Measurements from ENCODE around the gene CD207.
"Not testable (repeated sequence)": the region's sequence is repeated elsewhere in the genome, so short reads cannot be mapped to it uniquely, and the experiment has no call there.

Gene CD207

DNA sequence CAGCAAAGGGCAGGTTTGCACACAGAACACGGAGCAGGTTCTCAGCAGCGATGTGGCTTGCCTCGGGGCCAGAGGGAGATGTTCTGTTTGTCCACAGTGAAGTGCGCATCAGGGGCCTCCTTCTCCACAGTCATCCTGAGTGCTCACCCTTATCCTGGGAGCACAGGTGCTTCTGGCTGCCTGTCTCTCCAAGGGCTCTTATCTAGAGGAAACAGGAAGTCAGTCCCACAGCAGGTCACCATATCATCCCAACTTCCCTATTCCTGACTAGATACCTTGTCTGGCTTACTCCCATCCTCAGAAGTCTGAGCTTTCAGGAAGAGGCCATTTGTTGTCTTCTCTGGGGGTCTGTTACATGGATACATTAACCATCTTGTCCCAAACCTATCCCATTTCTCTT, at the start of gene CD207:
CD207 (minus strand) TSS at position 174 of the 400 bp plus-strand sequence; CDS start at position 134, 40 bp downstream.
- FAIRE-seq = no peak

DNA sequence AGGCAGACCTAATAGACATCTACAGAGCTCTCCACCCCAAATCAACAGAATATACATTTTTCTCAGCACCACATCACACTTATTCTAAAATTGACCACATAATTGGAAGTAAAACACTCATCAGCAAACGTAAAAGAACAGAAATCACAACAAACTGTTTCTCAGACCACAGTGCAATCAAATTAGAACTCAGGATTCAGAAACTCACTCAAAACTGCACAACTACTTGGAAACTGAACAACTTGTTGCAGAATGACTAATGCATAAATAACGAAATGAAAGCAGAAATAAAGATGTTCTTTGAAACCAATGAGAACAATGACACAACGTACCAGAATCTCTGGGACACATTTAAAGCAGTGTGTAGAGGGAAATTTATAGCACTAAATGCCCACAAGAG, 42.9 kb upstream of the CD207 start:
- not testable (repeated sequence) for FAIRE-seq

DNA sequence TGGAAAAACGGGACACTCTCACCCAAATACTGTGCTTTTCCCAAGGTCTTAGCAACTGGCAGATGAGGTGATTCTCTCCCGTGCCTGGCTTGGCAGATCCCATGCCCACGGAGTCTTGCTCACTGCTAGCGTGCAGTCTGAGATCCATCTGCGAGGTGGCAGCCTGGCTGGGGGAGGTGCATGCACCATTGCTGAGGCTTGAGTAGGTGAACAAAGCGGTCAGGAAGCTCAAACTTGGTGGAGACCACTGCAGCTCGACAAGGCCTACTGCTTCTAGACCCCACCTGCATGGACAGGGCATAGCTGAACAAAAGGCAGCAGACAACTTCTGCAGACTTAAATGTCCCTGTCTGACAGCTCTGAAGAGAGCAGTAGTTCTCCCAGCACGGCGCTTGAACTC, 40.5 kb upstream of the CD207 start:
- FAIRE-seq = not testable (repeated sequence)

DNA sequence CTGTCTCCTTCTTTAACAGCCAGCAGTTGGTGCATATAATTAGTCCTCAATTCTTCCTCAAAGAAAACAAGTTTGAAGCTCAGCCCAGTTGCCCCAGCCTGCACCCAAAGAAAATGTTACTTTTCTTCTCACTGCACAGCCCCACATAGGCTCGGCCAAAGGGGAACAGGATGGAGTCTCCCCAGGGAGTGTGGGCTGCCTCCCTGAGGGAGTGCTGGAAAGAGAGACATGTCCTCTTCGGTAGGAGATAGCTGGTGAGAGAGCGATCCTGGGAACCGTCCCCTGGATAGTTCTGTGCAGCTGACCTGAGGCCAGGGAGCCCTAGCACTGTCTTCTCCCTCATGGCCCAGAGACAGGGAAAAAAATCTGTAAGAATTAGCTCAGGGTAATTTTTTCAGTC, 37.9 kb upstream of the CD207 start:
- FAIRE-seq = no peak

DNA sequence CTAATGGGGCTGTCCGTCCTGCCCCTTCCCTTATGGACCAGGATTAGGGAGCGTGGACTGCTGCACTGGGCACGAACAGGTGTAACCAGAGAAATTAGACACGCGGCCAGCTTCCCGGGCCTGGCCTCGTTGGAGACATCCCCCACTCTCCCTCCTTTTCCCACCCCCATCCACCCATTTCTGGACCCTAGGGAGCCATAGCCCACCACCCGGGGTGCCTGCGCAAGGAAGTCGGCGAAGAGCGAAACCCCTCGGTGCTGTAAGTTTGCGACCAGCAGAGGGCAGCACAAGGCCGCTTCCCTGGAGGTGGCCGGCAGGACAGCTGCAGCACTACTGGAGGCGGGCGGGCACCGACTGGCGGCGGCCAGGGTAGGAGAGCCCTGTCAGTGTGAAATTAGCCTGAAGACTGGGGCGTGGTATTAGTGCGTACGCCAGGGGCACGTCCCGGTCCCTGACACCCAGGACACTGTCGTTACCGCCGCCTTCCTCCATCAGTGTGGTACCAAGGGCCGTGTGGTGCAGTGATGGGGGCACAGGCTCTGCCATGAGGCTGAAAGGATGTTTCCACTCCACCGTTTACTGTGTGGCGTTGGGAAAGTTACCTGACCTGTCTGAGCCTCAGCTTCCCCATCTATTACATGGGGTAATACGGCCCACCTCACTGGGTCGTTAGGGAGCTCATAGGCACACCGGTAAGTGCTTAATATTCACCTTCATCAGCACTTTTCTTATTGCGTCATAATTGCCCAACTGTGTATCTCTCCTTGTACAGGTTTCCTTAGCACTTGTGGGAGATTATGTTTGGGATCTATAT, 36.0 kb upstream of the CD207 start:
- FAIRE-seq = no peak

DNA sequence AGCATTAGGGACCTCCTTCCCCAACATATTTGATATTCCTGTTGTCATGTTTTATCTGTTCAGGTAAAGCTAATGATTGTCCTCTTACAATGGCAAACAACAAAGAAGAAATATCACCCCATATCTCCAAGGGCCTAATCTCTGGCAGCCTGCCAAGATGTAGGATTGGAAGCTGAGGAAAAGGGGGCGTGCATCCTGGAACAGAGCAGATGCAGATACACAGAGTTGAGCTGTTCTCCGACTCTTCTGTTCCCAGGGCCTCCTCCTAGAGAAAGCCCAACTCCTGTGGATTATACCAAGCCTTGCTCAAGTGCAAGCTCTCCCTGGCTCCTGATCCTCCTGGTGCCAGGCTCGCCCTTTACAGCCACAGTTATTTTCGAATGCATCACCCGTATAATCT, 35.2 kb upstream of the CD207 start:
- no peak for FAIRE-seq

DNA sequence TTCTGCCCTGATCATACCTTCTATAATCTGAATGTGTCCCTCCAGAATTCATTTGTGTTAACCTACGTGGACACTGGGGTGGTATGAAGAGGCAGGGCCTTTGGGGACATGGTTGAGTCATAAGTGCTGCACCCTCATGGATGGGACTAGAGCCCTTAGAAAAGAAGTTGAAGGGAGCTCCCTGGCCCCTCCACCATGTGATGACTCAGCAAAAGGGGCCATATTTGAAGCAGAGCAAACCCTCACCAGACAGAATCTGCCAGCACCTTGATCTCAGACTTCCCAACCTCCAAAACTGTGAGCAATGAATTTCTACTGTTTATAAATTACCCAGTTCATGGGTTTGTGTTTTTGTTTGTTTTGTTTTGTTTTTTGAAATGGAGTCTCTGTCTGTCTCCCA, 33.4 kb upstream of the CD207 start:
- FAIRE-seq = no peak

DNA sequence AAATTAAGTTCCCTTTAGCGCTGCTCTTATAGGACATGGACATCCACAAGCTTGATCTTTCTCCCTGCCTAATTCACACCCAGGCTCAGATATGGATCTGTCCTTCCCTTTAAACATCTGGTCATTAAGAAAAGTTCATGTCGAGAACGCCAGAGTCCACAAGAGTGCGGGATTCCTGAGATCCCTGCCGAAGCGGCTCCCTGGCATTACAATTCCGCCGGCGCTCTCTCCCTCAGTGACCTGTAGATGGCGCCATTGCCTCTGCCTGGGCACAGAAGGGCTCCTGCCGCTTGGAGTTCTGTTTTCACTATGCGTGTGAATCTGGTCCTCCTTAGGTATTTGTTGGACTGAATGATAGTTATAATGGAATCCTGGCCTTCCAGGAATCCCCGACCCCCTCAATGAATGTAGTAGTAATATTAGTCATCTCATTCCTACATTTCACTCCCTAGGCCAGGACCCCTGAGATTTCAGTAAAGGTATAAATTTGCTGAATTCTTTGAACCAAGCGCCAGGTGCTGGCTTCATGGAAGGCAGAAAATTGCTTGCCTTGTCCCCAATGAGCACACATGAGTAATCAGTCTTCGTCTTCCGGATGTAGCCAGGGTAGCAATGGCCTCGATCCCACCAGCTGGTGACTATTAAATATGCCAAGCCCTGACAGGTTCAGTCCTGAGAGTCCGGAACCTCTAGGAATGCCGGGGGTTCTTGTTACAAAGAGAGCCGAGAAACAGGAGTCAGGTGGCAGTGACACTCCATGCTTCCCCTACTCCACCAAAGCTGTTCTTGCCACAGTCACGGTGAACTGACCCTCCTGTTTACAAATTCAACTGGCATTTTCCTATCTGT, 26.4 kb upstream of the CD207 start:
- FAIRE-seq = peak; percentile 96

DNA sequence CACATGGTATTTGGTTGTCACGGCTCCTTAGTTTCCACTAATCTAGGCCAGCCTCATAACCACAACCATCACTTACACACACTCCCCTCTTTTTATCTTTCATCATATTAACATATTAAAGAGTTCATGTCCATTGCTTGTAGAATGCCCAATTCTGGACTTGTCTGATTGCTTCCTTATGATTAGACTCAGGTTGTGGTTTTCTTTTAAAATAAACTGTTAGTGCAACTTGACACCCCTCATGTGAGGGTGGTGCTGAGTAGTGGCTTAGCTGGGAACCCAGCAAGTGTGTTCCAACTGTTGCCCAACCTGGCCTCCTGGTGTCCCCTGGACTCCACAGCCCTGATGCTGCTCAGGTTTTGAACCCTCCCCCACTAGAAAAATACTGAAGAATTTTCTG, 20.1 kb upstream of the CD207 start:
- FAIRE-seq = no peak

DNA sequence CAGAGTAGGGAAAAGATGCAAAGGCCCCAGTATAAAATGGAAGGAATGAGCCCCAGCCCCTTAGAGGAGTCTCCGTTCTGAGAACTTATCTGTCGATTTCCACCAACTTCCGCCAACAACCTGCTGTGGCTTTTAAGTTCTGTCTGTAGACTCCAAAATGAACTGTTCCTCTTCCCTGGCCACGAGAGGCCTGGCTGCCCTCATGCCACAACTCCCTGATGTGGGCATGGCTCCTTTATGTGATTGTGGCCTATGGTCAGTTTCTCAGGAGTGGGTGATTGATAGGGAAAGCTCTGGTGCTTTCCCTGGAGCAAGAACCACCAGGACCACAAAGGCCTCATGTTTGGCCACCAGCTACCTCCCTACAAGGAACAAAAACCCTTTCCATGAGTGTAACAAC, 18.8 kb upstream of the CD207 start:
- no peak for FAIRE-seq

DNA sequence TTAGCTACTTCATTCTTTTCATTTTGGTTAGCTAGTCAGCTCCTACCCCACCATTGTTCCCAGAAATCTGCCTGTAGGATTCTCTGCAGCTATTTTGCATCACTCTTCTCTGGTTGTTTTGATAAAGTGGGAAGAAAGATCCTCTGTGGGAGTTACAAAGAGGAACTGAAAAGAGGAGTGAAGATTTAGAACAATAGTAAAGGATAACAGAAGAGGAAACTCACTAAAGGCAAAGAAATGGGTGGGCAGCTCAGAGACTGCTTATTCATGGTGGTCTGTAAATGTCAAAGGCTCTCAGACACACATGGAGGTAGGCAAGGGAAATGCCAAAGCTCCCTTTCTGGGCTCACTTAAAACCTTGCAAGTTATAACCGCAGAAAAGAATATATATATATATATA, 17.2 kb upstream of the CD207 start:
- no peak for FAIRE-seq

DNA sequence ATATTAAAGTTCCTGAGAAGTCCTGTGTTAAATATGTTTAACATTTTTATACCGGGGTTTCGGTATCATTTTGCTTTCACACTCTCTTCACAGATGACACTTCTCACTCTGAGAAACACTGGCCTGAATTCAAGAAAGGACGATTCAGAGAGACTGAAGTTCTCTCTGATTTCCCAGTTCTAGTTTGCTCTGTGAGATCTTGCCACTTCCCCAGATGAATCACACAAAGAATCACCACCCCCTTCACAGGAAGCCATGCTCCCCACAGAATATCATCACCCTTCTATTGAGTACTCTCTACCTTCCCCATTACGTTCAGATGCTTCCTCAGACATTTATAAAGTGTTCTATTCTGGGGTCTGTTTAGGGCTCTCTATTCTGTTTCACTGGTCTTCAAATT, 16.1 kb upstream of the CD207 start:
- no peak for FAIRE-seq

DNA sequence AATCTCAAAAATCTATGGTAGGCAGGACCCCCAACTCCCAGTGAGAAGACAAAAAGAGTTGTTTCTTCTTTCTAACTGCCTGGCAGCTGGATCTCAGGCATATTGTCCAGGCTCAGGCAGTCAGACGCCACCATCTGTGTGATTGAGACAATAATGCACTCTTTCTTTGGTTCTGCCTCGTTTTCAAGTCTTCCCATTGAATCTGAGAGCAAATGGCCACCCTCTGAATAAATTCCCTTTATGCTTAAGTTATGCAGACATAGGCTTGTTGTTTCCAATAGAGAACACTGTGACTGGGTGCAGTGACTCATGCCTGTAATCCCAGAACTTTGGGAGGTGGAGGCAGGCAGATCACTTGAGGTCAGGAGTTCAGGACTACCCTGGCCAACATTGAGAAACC, 15.3 kb upstream of the CD207 start:
- no peak for FAIRE-seq

DNA sequence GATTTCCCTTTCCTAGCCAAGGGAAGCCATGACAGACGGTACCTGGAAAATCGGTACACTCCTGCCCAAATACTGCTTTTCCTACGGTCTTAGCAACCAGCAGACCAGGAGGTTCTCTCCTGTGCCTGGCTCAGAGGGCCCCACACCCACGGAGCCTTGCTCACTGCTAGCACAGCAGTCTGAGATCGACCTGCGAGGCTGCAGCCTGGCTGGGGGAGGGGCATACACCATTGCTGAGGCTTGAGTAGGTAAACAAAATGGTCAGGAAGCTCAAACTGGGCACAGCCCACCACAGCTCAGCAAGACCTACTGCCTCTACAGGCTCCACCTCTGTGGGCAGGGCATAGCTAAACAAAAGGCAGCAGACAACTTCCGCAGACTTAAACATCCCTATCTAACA, 6.8 kb upstream of the CD207 start:
- FAIRE-seq = no peak

DNA sequence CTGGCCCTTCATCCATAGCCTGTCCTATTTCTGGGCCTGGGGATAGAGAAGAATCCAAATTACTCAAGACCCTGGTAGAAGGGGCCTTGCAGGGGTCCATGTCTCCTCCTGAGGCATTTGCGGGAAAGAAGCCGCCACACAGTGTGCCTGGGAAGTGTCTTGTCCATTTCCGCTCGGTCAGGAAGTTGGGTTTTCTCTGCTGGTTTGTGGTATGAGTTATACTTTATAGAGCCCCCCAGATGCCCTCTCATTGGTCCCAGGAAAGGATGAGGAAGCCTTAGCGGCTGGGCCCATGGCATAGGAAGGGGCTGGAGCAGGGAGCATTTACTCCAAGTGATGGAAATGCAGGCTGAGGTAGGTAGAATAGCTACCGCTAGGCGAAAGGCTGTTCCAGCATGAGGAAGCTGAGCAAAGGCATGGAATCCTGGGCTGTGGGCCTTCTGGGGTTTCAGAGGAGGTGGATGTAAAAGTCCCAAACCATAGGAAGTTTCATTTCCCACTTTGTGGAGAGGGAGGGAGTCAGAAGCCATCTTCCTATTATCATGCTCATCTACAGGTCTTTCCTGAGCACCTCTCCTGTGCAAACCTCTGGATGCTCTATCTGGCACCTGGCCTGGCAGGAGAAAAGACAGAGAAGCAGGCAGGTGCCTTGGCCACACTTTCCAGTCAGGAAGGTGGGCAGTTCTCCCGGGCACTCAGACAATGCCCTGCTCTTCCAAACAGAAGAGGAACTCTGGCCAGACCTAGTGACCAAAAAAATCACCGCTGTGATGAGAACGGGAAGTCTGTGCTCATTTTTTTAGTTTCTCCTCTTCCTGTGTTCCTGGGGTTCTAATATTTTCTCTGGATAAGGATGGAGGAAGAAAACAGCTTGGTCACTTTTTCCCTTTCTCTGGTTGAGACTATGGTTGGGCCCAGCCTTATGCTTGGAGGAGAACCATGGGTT, 2.6 kb upstream of the CD207 start:
- FAIRE-seq = no peak

DNA sequence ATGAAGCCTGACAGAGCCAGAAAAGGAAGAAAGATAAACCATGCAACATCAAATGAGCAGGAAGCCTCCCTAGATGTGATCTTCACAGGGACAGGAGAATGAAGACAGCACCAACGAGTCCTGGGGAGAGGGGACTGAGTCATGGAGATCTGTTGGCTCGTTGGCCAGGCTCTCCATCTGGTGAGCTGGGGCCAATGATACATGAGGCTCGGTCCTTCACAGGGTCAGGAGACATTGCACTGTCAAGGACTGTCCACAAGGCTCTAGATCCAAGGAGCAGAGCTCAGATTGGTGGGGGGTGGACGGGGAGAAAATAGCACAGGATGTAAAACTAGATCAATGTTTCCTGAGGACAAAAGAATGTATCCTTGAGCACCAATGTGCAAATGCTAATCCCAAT, 735 bp downstream of the CD207 start:
- no peak for FAIRE-seq

DNA sequence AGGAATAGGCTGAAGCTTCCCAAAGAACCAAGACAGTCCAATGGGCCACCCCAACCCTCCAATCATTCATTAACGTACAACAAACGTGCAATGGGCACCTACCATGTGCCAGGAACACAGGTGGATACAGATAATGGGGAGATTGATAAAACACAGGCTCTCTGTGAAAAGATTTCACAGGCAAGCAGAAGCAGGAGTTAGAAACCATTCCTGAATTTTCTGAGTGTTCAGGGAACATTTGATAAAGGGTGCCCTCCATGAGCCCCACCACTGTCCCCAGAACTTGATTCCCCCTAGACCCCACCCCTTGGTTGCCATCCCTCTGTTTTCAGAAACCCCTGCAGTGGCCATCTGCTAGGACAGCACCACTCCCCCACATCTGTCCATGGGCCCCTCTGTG, 1.5 kb downstream of the CD207 start:
- FAIRE-seq = no peak

DNA sequence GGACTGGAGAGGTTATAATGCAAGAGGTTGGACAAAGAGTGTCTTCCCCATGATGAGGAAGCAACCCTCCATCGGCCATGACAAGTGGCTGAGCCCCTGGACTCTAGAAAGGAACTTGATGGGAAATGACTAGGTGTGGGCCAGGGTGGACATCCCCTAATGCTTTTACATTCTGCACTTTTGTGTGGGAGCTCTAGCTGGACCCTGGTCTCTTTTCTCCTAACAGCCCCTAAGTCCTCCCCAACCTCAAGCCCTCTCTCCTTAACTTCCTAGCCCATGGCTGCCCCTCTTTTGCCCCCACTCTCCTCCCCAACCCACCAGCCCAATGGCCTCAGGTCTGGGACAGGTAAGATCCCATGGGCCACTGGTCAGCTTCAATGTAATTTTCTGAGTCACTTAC, 2.4 kb downstream of the CD207 start:
- FAIRE-seq = no peak

DNA sequence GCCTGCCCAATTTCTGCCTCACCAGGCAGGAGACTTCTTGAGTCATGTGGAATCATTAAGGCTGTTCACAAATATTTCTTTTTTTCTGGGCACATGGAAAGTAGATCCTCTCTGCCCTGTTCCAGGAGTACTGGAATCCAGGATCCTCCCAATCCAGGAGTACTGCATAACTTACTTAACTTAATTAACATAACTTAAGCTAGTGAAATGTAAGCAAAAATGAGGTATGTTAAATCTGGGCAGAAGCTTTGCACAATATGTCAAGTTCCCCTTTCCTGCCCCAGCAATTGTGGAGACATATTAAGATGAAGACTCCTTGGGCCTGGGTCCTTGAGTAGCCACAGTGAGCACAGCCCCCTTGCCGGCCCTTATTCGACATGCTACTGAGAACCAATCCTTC, 3.2 kb downstream of the CD207 start:
- no peak for FAIRE-seq

DNA sequence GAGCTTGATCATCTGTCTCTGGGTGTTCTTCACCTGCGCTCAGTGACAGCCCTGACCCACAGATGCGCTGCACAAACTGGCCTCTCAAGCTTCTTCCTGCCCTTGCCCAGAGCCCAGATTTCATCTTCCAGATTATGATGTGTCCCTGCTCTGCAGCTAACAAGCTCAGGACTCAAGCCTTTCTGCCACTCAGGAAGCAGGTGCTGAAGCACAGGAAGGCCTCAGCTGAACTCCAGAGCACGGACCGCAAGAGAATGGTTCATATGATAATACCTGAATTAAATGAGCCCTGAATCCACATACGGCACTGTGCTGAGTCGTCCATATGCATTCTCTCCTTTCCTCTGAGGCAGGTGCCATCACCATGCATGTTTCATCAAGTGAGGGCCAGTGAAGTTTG, 3.8 kb downstream of the CD207 start:
- FAIRE-seq = no peak

DNA sequence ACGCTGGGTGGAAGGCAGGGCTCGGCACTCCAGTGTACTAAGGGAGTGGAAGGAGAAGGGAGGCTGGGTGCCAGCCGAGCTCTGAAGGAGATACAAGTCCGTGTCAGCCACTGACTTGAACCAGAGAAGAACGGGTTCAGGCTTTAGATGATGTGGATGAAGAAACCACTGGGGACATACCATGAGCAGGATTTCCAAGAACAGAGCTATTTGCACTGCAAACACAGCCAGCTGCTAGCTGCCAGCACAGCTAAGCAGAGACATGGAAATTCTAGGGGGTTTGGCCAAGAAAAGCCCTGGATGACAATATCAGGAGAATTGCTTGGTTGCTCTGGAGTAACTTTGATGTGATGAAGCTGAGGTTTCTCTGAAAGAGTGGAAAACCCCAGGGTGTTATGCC, 5.2 kb downstream of the CD207 start:
- FAIRE-seq = no peak

DNA sequence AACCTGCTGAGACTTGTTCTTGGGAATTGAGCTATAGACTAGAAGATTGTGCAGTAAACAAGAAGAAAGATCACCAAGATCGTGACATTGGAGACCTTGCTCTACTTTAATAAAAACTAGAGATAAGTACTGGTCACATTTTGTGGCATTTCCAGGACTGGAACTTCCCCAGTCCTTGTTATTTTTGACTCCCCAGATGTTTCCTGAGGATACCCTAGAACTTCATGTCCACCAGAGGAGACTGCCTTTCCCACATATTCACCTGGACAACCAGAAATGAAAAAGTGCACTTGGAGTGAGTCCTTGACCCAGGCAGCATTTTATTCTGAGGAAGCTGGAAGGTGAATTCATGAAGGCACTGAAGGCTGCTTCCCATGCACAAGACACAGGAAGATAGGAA, 5.7 kb downstream of the CD207 start:
- FAIRE-seq = no peak

All from A204.1 (cell line).